NB4 (cell line): ENCODE data around the gene NMT1.

Experiments used
- POLR2A ChIP-seq: IDR thresholded peaks from 2 replicates; pipeline ENCODE4 v1.6.1; 2011; ENCODE audit warnings: mild to moderate bottlenecking; ENCODE audit not compliant: insufficient read length; ENCODE audit errors: extremely low read depth
- TF ChIP-seq, protein P1 (sequence below): IDR thresholded peaks from 2 replicates; pipeline ENCODE4 v1.6.1; 2011; ENCODE audit warnings: low read depth, low read length
- TF ChIP-seq, protein P2 (sequence below): IDR thresholded peaks from one replicate; pipeline ENCODE4 v1.5.1; 2012; ENCODE audit warnings: low read depth, low read length

DNA sequence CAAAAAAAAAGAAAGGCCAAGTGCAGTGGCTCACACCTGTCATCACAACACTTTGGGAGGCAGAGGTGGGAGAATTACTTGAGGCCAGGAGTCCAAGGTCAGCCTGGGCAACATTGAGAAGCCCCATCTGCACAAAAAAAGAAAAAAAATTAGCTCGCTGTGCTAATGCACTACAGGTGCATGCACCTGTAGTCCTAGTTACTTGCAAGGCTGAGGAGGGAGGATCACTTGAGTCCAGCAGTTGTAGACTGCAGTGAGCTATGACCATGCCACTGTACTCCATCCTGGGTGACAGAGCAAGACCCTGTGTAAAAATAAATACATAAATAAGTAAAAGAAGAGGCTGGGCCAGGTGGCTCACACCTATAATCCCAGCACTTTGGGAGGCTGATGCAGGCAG is 49.4 kb upstream of the NMT1 start:
- TF ChIP-seq, protein P1, sequence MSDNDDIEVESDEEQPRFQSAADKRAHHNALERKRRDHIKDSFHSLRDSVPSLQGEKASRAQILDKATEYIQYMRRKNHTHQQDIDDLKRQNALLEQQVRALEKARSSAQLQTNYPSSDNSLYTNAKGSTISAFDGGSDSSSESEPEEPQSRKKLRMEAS: no peak
- TF ChIP-seq POLR2A: no peak
- TF ChIP-seq, protein P2, sequence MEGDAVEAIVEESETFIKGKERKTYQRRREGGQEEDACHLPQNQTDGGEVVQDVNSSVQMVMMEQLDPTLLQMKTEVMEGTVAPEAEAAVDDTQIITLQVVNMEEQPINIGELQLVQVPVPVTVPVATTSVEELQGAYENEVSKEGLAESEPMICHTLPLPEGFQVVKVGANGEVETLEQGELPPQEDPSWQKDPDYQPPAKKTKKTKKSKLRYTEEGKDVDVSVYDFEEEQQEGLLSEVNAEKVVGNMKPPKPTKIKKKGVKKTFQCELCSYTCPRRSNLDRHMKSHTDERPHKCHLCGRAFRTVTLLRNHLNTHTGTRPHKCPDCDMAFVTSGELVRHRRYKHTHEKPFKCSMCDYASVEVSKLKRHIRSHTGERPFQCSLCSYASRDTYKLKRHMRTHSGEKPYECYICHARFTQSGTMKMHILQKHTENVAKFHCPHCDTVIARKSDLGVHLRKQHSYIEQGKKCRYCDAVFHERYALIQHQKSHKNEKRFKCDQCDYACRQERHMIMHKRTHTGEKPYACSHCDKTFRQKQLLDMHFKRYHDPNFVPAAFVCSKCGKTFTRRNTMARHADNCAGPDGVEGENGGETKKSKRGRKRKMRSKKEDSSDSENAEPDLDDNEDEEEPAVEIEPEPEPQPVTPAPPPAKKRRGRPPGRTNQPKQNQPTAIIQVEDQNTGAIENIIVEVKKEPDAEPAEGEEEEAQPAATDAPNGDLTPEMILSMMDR: no peak
